HepG2 (cell line): ENCODE measurements around the gene SMARCB1. TPM values are rescaled to one million over a fixed set of nuclear protein-coding genes. Genes with fewer than 3 reads are reported as not detected.

Experiments used
- ARNT2 ChIP-seq: sonication (generic); formaldehyde crosslinking; IDR thresholded peaks from 2 replicates; pipeline ENCODE4 v1.8.0; 2022; ENCODE audit warnings: mild to moderate bottlenecking, low read depth, missing genetic modification reagents, moderate library complexity
- BORCS8-MEF2B ChIP-seq: sonication (generic); formaldehyde crosslinking; IDR thresholded peaks from 2 replicates; pipeline ENCODE4 v1.8.0; 2022; ENCODE audit warnings: mild to moderate bottlenecking, missing genetic modification reagents
- DMAP1 ChIP-seq: IDR thresholded peaks from 2 replicates; pipeline ENCODE4 v1.6.1; 2016
- MAFF ChIP-seq: IDR thresholded peaks from 2 replicates; pipeline ENCODE4 v1.6.1; 2011; ENCODE audit warnings: low read depth, low read length, improper control_type of control experiment
- MBNL3 ChIP-seq: fragments of 250-450 bp; sonication (Bioruptor Pico); conservative IDR thresholded peaks from 2 replicates; pipeline ENCODE4 v1.8.0; 2022; ENCODE audit warnings: mild to moderate bottlenecking, inconsistent platforms
- PRPF4 ChIP-seq: fragments of 200-400 bp; formaldehyde crosslinking; IDR thresholded peaks from 2 replicates; pipeline ENCODE4 v1.6.1; 2016; ENCODE audit warnings: low read length, low read depth; ENCODE audit not compliant: poor library complexity, severe bottlenecking
- RBM22 ChIP-seq: fragments of 200-400 bp; formaldehyde crosslinking; optimal IDR thresholded peaks from 2 replicates; pipeline ENCODE3; 2017; ENCODE audit warnings: mild to moderate bottlenecking, low read length, moderate library complexity
- RFX1 ChIP-seq: fragments of 450-650 bp; IDR thresholded peaks from 2 replicates; pipeline ENCODE4 v1.6.1; 2017
- RFX3 ChIP-seq: IDR thresholded peaks from 2 replicates; pipeline ENCODE4 v1.6.1; 2016; ENCODE audit warnings: missing biosample characterization, missing genetic modification reagents
- SALL2 ChIP-seq: sonication (generic); formaldehyde crosslinking; IDR thresholded peaks from 2 replicates; pipeline ENCODE4 v1.8.1; 2023; ENCODE audit warnings: mild to moderate bottlenecking, missing genetic modification reagents, inconsistent platforms
- SOX5 ChIP-seq: IDR thresholded peaks from 2 replicates; pipeline ENCODE4 v1.6.1; 2016; ENCODE audit warnings: borderline replicate concordance
- SP1 ChIP-seq, 2 experiments: fragments of 450-650 bp in 1 of 2; sonication (generic) in 1 of 2; formaldehyde crosslinking in 1 of 2; IDR thresholded peaks; 2 replicates each; pipeline versions ENCODE4 v1.4.0 to v1.6.1; 2016 to 2020; ENCODE audit warnings: missing genetic modification reagents in 1 of 2
- SPEN ChIP-seq: sonication (generic); formaldehyde crosslinking; IDR thresholded peaks from 2 replicates; pipeline ENCODE4 v1.5.1; 2020; ENCODE audit warnings: low read depth, mild to moderate bottlenecking, missing genetic modification reagents
- ZNF383 ChIP-seq: sonication (generic); formaldehyde crosslinking; IDR thresholded peaks from 2 replicates; pipeline ENCODE4 v1.4.0; 2020; ENCODE audit warnings: missing genetic modification reagents, mild to moderate bottlenecking, borderline replicate concordance
- ZNF549 ChIP-seq: sonication (generic); formaldehyde crosslinking; IDR thresholded peaks from 2 replicates; pipeline ENCODE4 v1.5.0; 2020; ENCODE audit warnings: missing genetic modification reagents
- ZNF614 ChIP-seq: IDR thresholded peaks from 2 replicates; pipeline ENCODE4 v1.6.1; 2018; ENCODE audit warnings: missing biosample characterization, missing genetic modification reagents, inconsistent platforms, borderline replicate concordance
- ZNF776 ChIP-seq: sonication (generic); formaldehyde crosslinking; IDR thresholded peaks from 2 replicates; pipeline ENCODE4 v1.4.0; 2020; ENCODE audit warnings: mild to moderate bottlenecking, missing genetic modification reagents
- polyA plus RNA-seq, 8 experiments: library from polyadenylated mRNA; depleted of rRNA in 3 of 8; stranded (reverse) in 7 of 8; unstranded in 1 of 8; fragments of >200 nt; fragmentation: Illumina TruSeq in 4 of 8; extraction: Trizol in 4 of 8; gene quantifications; 2 replicates each; pipeline versions ENCODE4 v1.2.1 to v1.2.3, GENCODE V29; 2011 to 2016; ENCODE audit warnings: low read depth in 4 of 8, missing spikeins in 1 of 8, mixed read lengths in 1 of 8; ENCODE audit not compliant: insufficient read depth in 1 of 8
- total RNA-seq, 5 experiments: library from RNA; depleted of rRNA; stranded (reverse); fragments of >200 nt; fragmentation: Illumina TruSeq; extraction: Trizol; gene quantifications; 2 replicates each; pipeline ENCODE4 v1.2.3, GENCODE V29; 2016; ENCODE audit warnings: low read depth in 1 of 5
- TF ChIP-seq, protein P1 (sequence below), 2 experiments: sonication (generic) in 1 of 2; formaldehyde crosslinking in 1 of 2; IDR thresholded peaks; 2 replicates each; pipeline versions ENCODE4 v1.5.1 to v1.6.1; 2011 to 2020; ENCODE audit warnings: borderline replicate concordance in 1 of 2, low read depth in 1 of 2, low read length in 1 of 2, mild to moderate bottlenecking in 1 of 2, missing genetic modification reagents in 1 of 2, moderate library complexity in 1 of 2
- TF ChIP-seq, protein P2 (sequence below): sonication (generic); formaldehyde crosslinking; conservative IDR thresholded peaks from 2 replicates; pipeline ENCODE4 v1.5.0; 2020; ENCODE audit warnings: missing genetic modification reagents
- TF ChIP-seq, protein P3 (sequence below): fragments of 450-650 bp; IDR thresholded peaks from 2 replicates; pipeline ENCODE4 v1.6.1; 2017; ENCODE audit warnings: mild to moderate bottlenecking
- TF ChIP-seq, protein P4 (sequence below): sonication (generic); formaldehyde crosslinking; IDR thresholded peaks from 2 replicates; pipeline ENCODE4 v1.4.0; 2020; ENCODE audit warnings: missing genetic modification reagents, mild to moderate bottlenecking, borderline replicate concordance

Gene SMARCB1
- total and polyA plus RNA-seq, 2 of the 13 experiments (the other 11 are each of a cell fraction or from before 2014, with no cell fraction given): 74.0 to 166 TPM

DNA sequence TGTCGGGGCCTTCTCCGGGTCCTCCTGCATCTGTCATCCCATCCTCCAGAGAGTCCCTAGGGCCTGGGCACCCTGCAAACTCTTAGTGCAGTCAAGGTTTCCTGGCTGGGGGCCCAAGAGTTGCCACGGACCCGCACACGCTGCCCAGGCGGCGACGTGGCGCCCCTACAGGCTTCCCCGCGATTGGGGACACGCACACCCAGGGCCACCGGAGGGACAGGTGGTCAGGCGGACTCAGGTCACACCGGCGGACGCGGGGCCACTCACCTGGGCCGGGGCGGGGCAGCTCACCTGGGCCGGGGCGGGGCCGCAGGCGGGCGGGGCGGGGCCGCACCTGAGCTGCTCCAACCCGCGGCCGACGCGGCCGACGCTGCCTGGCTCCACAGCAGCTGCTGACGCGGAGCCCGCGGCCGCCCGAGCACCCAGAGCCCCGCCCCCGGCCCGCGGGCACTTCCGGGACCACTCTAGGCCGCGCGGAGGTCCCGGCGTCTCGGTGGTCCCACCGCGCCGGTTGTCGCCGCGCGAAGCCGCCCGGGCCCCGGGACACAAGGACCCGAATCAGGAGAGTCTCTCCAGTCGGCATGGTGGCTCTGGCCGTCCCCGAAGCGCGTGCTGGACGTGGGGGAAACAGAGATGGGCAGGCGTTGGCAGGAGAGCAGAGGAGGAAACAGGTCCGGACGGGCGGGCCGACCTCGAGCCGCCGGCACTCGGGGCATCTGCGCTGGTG is 35.9 kb upstream of the SMARCB1 start, which contains the start of gene ZNF70 (continued):
- 0 out of 2 replicates have a peak, but pooled peaks have one; percentile 23 for TF ChIP-seq BORCS8-MEF2B (CRISPR knock-in tag)
- TF ChIP-seq, protein P1, sequence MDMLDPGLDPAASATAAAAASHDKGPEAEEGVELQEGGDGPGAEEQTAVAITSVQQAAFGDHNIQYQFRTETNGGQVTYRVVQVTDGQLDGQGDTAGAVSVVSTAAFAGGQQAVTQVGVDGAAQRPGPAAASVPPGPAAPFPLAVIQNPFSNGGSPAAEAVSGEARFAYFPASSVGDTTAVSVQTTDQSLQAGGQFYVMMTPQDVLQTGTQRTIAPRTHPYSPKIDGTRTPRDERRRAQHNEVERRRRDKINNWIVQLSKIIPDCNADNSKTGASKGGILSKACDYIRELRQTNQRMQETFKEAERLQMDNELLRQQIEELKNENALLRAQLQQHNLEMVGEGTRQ (IDR thresholded peaks at IDR 0.05; ENCODE audit: low read depth, low read length): no peak
- TF ChIP-seq, protein P1 (CRISPR knock-in tag; IDR thresholded peaks at IDR 0.05; ENCODE audit: borderline replicate concordance): no peak
- peak; percentile 77 for TF ChIP-seq SPEN (CRISPR knock-in tag)
- TF ChIP-seq, protein P2, sequence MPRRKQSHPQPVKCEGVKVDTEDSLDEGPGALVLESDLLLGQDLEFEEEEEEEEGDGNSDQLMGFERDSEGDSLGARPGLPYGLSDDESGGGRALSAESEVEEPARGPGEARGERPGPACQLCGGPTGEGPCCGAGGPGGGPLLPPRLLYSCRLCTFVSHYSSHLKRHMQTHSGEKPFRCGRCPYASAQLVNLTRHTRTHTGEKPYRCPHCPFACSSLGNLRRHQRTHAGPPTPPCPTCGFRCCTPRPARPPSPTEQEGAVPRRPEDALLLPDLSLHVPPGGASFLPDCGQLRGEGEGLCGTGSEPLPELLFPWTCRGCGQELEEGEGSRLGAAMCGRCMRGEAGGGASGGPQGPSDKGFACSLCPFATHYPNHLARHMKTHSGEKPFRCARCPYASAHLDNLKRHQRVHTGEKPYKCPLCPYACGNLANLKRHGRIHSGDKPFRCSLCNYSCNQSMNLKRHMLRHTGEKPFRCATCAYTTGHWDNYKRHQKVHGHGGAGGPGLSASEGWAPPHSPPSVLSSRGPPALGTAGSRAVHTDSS (CRISPR knock-in tag): no peak
- no peak for TF ChIP-seq MAFF
- TF ChIP-seq DMAP1 (CRISPR knock-in tag): peak; percentile 51; the same call in 1 of the 2 replicates
- no peak for TF ChIP-seq MBNL3 (CRISPR knock-in tag)
- no peak for TF ChIP-seq ZNF614 (CRISPR knock-in tag)
- TF ChIP-seq SALL2: no peak
- TF ChIP-seq RBM22: no peak
- TF ChIP-seq, protein P3, sequence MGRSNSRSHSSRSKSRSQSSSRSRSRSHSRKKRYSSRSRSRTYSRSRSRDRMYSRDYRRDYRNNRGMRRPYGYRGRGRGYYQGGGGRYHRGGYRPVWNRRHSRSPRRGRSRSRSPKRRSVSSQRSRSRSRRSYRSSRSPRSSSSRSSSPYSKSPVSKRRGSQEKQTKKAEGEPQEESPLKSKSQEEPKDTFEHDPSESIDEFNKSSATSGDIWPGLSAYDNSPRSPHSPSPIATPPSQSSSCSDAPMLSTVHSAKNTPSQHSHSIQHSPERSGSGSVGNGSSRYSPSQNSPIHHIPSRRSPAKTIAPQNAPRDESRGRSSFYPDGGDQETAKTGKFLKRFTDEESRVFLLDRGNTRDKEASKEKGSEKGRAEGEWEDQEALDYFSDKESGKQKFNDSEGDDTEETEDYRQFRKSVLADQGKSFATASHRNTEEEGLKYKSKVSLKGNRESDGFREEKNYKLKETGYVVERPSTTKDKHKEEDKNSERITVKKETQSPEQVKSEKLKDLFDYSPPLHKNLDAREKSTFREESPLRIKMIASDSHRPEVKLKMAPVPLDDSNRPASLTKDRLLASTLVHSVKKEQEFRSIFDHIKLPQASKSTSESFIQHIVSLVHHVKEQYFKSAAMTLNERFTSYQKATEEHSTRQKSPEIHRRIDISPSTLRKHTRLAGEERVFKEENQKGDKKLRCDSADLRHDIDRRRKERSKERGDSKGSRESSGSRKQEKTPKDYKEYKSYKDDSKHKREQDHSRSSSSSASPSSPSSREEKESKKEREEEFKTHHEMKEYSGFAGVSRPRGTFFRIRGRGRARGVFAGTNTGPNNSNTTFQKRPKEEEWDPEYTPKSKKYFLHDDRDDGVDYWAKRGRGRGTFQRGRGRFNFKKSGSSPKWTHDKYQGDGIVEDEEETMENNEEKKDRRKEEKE: no peak
- no peak for TF ChIP-seq ZNF776
- no peak for TF ChIP-seq RFX3 (CRISPR knock-in tag)
- TF ChIP-seq ZNF549 (CRISPR knock-in tag): no peak
- no peak for TF ChIP-seq SP1 (IDR thresholded peaks at IDR 0.05)
- no peak for TF ChIP-seq SP1 (CRISPR knock-in tag; IDR thresholded peaks at IDR 0.05)
- TF ChIP-seq SOX5: no peak
- TF ChIP-seq, protein P4, sequence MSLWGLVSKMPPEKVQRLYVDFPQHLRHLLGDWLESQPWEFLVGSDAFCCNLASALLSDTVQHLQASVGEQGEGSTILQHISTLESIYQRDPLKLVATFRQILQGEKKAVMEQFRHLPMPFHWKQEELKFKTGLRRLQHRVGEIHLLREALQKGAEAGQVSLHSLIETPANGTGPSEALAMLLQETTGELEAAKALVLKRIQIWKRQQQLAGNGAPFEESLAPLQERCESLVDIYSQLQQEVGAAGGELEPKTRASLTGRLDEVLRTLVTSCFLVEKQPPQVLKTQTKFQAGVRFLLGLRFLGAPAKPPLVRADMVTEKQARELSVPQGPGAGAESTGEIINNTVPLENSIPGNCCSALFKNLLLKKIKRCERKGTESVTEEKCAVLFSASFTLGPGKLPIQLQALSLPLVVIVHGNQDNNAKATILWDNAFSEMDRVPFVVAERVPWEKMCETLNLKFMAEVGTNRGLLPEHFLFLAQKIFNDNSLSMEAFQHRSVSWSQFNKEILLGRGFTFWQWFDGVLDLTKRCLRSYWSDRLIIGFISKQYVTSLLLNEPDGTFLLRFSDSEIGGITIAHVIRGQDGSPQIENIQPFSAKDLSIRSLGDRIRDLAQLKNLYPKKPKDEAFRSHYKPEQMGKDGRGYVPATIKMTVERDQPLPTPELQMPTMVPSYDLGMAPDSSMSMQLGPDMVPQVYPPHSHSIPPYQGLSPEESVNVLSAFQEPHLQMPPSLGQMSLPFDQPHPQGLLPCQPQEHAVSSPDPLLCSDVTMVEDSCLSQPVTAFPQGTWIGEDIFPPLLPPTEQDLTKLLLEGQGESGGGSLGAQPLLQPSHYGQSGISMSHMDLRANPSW (CRISPR knock-in tag): no peak
- no peak for TF ChIP-seq PRPF4
- no peak for TF ChIP-seq ZNF383 (CRISPR knock-in tag)
- TF ChIP-seq RFX1: no peak
- no peak for TF ChIP-seq ARNT2 (CRISPR knock-in tag)
